WTC11 (cell line): ENCODE measurements around the gene TBC1D22B.

Experiments used
- CTCF ChIP-seq: fragments of 200-600 bp; IDR thresholded peaks from 2 replicates; pipeline ENCODE4 v1.8.0; 2022; ENCODE audit warnings: antibody characterized with exemption
- E2F4 ChIP-seq: sonication (generic); formaldehyde crosslinking; IDR thresholded peaks from 2 replicates; pipeline ENCODE4 v1.8.1; 2022; ENCODE audit warnings: low read depth, mild to moderate bottlenecking, moderate library complexity, missing genetic modification reagents, borderline replicate concordance
- FOXJ3 ChIP-seq: sonication (generic); formaldehyde crosslinking; IDR thresholded peaks from 2 replicates; pipeline ENCODE4 v1.9.0; 2021; ENCODE audit warnings: missing genetic modification reagents, mild to moderate bottlenecking, borderline replicate concordance
- MYBL2 ChIP-seq: sonication (generic); formaldehyde crosslinking; IDR thresholded peaks from 2 replicates; pipeline ENCODE4 v1.8.1; 2023; ENCODE audit warnings: mild to moderate bottlenecking, moderate library complexity, missing genetic modification reagents
- SP1 ChIP-seq: sonication (generic); formaldehyde crosslinking; conservative IDR thresholded peaks from 2 replicates; pipeline ENCODE4 v1.8.1; 2022; ENCODE audit warnings: missing genetic modification reagents
- USF1 ChIP-seq: sonication (generic); formaldehyde crosslinking; IDR thresholded peaks from 2 replicates; pipeline ENCODE4 v1.8.0; 2022; ENCODE audit warnings: mild to moderate bottlenecking, missing genetic modification reagents
- ZNF138 ChIP-seq: sonication (generic); formaldehyde crosslinking; conservative IDR thresholded peaks from 2 replicates; pipeline ENCODE4 v1.8.1; 2022; ENCODE audit warnings: mild to moderate bottlenecking, moderate library complexity, missing genetic modification reagents
- ZNF416 ChIP-seq: fragments of 250-450 bp; sonication (Bioruptor Pico); IDR thresholded peaks from 2 replicates; pipeline ENCODE4 v1.9.0; 2021; ENCODE audit warnings: mild to moderate bottlenecking, inconsistent platforms

- TF ChIP-seq CTCF (no peak), MYBL2 (CRISPR knock-in tag) (no peak), USF1 (CRISPR knock-in tag) (no peak), FOXJ3 (CRISPR knock-in tag) (no peak), ZNF416 (CRISPR knock-in tag) (no peak), E2F4 (CRISPR knock-in tag) (no peak), ZNF138 (CRISPR knock-in tag) (no peak), SP1 (CRISPR knock-in tag) (no peak)
Observed at GRCh38 chr6:37321101-37321500, 63.5 kb downstream of the TBC1D22B start.
